Motor neuron (in vitro differentiated cells): ENCODE results near the gene PROX2. TPM values are rescaled to one million over a fixed set of nuclear protein-coding genes. Genes with fewer than 3 reads are reported as not detected.

Source experiments
- ATAC-seq, 8 experiments: fragments of 200-7000 bp; cut with Tn5 transposase; replicated peaks in 6 of 8; 2 replicates each; pipeline ENCODE4 v1.8.0; 2021; ENCODE audit warnings: mild to moderate bottlenecking in 8 of 8, moderate library complexity in 8 of 8
- H3K27ac ChIP-seq, 2 donors: fragments of 250-450 bp; sonication (Bioruptor Pico); 2 replicates each; pipeline ENCODE4 v1.9.0; 2021; ENCODE audit warnings: antibody characterized with exemption in 2 of 2, mild to moderate bottlenecking in 2 of 2, moderate library complexity in 1 of 2
- H3K4me1 ChIP-seq, 2 donors: fragments of 250-450 bp; sonication (Bioruptor Pico); replicated peaks in 1 of 2; 2 replicates each; pipeline ENCODE4 v1.6.1; 2021; ENCODE audit warnings: antibody characterized with exemption in 2 of 2, mild to moderate bottlenecking in 2 of 2, moderate library complexity in 1 of 2
- H3K4me3 ChIP-seq, 5 donors: fragments of 250-450 bp; sonication (Bioruptor Pico); 2 replicates each; pipeline ENCODE4 v1.9.0; 2021; ENCODE audit warnings: antibody characterized with exemption in 5 of 5, mild to moderate bottlenecking in 5 of 5, moderate library complexity in 4 of 5
- WGBS, 10 experiments: fragments of 450-650 bp; shearing (Covaris generic); methylation state at CpG; one replicate each; pipeline ENCODE4 v1.0.0; 2022; 5-methylcytosine and 5-hydroxymethylcytosine counted together
- in situ Hi-C, 9 experiments: fragments of 400-800 bp; cut with MboI; loops; one replicate each; pipeline ENCODE4 v1.15.0; 2021; ENCODE audit warnings: low sequenced_read_pairs in 9 of 9, low pct_unique_long_range_greater_than_20kb in 2 of 9; ENCODE audit not compliant: unreplicated experiment in 9 of 9
- total RNA-seq, 8 experiments: library from RNA; unstranded; fragments of 300-600 nt; gene quantifications; 2 replicates each; pipeline versions ENCODE4 v1.2.3 to v1.2.4, GENCODE V29; 2022

The PROX2 gene
- total RNA-seq, 8 experiments from 2014 or later, result 0.29 to 2.4 (median 0.90) TPM

DNA sequence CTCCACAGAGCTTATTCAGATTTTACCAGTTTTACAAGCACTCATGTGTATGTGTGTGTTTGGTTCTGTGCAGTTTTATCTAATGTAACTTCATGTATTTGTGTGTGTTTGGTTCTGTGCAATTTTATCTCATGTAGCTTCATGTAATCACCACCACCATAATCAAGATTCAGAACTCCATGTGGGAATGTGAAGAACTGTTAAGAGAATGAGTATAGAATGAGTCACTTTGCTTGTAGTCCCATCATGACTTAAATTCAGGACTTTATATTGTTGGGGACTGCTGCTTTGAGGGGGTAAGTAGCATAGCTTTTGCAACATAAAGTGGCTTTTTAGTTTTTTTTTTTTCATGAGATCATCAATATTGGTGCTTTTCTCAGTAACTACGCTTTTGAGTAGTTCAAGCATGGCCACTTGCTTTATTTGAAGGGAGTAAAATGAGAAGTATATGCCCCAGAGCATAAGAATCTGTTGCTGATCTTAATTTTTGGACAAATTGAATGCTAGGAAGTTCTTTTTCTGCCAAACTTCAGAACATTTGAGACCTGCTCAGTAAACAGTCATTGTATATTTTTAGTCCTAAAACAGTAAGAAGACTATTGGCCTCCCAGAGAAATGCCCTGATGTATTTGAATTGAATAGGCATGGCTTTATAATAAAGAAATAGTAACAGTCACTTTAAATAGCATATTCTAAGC lies 28.8 kb downstream of the PROX2 start:
- no peaks in the 10 kb centered on the region for H3K4me1 ChIP-seq
- ATAC-seq, result peak in 1 of 8 experiments; percentile 8
- no peak overlapping the region for H3K4me3 ChIP-seq
- H3K27ac ChIP-seq, result no peak overlapping the region
- WGBS, 10 experiments, result 56 to 100% (median 80%) methylated on average over 1 of the region's 1 CpG; no CpG with 5 or more reads in 3 of the 10 experiments
- in situ Hi-C loops, result no loop called here

DNA sequence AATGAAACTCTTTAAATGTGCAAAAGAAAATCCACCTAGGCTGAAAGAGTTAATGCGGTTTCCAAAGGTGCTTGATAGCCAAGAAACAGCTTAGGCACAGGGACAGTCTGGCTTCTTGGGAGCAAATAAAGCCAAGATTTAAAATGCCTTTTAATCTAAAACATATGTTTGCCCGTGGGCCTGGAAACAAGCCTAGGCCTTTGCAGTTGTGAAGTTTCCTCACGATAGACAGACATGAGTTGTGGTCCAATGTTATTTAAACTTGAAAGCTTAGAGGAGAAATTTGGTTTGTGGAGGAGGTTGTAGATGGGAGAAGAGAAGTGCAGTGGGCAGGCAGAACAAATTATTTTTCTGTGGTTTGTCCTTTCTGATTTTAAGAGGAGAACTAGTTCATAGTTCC lies 29.8 kb downstream of the PROX2 start:
- WGBS, 10 experiments, result 0 to 86% (median 80%) methylated on average over 1 to 3 of the region's 3 CpGs; no CpG with 5 or more reads in 1 of the 10 experiments
- no peak overlapping the region for H3K4me3 ChIP-seq
- ATAC-seq, result peak in 3 of 8 experiments; percentile 26 to 80 (median 54)
- in situ Hi-C loops, result no loop called here
- H3K4me1 ChIP-seq, result no peaks in the 10 kb centered on the region
- H3K27ac ChIP-seq, result no peak overlapping the region

DNA sequence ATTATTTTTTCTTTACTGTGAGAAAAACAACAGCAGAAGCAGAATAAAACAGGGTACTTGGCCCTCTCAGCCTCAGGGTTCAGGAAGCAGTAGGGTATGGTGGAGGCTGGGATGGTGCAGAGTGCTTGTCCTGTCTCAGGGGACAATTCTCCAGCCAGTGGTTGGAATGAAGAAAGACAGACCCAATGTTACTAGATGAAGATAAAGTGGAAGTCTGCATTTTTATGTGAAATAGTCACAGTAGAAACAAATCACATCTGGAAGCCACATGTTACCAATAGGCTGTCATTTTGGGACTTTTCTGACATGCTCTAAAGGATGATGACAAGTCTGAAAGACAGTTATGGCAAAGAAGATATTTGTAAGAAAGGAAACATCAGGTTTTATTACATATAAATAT lies 32.3 kb downstream of the PROX2 start:
- no peak overlapping the region for H3K4me3 ChIP-seq
- H3K4me1 ChIP-seq, result no peaks in the 10 kb centered on the region
- no peak overlapping the region for H3K27ac ChIP-seq
- ATAC-seq, result peak in 3 of 8 experiments; percentile 74 to 93 (median 82)
- in situ Hi-C loops, result no loop called here

DNA sequence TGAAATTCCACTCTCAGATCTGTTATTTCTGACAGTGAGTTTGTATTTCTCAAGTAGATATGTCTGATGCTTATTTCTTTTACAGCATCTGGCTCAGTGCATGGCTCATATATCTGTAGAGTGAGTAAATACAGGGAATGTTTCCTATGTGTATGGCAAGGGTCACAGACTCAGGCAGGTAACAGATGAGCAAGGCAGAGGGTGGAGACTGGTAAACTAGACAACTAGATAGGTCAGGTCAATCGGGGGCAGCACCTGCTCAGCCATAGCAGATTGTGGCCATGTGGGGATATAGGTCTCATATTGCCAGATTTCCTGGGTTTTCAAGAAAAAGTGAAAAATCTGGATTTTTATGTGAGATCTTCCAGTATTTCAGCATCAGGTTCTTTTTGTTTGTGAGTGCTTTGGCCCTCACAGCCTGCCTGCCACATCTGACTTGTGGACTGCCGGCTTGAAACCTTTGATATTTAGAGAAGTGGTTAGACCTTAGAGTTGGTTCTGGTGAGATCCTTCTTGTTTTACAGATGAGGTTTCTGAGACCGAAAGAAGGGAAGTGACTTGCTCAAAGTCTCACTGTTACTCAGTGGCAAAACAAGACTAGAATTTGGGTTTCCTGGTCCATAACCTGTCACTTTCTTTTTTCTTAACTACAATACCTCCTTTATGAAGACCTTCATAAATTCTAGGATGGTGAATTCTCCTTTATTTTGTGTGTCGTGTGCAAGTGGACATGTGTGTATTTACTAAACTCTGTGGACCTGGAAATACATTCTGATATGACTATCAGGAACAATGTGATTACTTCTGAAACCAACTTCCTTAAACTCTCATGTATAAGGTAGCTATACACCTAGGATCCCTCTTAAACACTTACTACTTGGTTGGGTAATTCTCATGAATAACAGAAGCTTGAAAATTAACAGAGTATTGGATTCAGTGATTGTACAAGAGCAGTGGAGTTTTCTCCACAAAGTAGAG lies 34.4 kb downstream of the PROX2 start:
- WGBS, 10 experiments, result 80 to 100% (median 93%) methylated on average over 1 to 4 of the region's 4 CpGs; no CpG with 5 or more reads in 1 of the 10 experiments
- no peak for ATAC-seq
- Histone ChIP-seq H3K27ac (no peak overlapping the region), H3K4me3 (no peak overlapping the region), H3K4me1 (no peaks in the 10 kb centered on the region)
- in situ Hi-C loops, result no loop called here

DNA sequence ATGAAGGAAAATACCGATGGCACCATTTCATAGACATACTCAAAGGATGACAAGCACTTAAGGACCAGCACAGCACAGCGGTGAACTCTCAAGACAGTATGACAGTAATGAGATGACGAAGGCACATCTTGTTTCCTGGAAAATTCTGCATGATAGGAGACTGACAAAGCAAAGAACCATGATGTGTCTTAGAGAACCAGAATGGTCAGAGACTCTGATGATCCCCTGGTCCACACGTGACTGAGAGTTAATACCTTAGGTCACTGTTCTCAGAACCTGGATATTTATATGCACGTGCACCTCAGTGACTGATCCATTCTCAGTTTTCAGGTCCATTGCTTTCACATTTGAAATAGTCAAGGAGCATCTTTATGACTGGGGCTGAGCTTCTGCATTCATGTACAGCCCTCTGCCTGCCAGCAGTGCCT lies 35.3 kb downstream of the PROX2 start:
- H3K4me3 ChIP-seq, result no peak overlapping the region
- 29 to 100% (median 80%) methylated on average over 1 to 5 of the region's 5 CpGs; no CpG with 5 or more reads in 1 of the 10 experiments for WGBS, 10 experiments
- no peak for ATAC-seq
- no peak overlapping the region for H3K27ac ChIP-seq
- no peaks in the 10 kb centered on the region for H3K4me1 ChIP-seq
- in situ Hi-C loops, result no loop called here

DNA sequence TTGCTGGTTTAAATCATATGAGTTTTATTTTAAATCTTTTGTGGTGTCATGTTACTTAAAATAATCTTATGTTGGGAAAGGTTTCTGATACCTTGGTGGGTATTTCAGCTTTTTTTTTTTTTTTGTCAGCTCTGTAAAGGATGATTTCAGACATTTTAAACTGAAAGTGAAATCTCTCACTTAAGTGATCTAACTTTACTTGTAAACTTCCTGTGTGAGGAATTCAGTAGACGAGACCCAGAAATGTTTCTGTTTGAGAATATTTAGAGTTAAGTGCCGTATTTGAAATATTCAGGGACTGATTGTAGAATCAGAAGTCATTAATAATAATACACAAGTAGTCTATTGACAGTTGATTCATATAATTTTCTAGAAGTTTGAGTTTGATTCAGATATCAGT lies 37.8 kb downstream of the PROX2 start:
- in situ Hi-C loops, result no loop called here
- WGBS, 10 experiments, result 53 to 100% (median 100%) methylated on average over 1 to 2 of the region's 2 CpGs; no CpG with 5 or more reads in 2 of the 10 experiments
- H3K4me3 ChIP-seq, result no peak overlapping the region
- H3K4me1 ChIP-seq, result no peaks in the 10 kb centered on the region
- H3K27ac ChIP-seq, result no peak overlapping the region
- ATAC-seq, result no peak

DNA sequence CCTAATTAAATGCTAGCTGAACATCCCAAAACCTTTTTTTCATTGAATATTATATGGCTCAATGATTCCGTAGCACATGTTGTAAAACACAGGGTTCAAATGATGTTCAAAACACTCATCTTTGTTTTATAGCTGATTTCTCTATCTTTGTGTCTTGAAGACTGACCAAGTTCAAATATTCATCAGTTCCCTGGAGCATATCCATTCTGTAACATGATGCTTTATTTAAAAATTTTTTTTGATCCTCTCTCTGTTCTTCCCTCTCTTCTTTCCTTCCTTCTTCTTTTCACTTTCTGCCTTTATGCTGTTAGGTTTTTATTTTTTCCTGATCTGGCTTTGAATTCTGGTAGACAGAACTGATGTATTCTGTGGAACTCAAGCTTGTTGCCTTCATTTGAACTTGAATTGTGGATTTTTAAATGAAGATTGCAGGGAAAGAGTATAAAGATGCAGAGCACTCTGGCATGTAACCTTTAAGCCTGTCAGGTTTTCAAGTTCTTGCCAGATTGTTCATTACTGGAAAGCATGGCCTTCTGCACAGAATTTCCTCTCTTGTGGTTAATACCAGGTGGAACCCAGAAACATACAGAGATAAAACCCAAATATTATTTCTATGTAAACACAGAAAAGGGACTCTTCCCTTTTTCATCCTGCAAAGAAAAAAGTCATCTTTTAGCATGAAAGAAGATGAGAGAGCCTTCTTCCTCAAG lies 39.5 kb downstream of the PROX2 start:
- Histone ChIP-seq H3K4me1 (no peaks in the 10 kb centered on the region), H3K27ac (no peak overlapping the region), H3K4me3 (no peak overlapping the region)
- WGBS, 10 experiments, result 33 to 100% (median 100%) methylated on average over 1 of the region's 1 CpG; no CpG with 5 or more reads in 1 of the 10 experiments
- peak in 3 of 8 experiments; percentile 66 to 77 (median 75) for ATAC-seq
- in situ Hi-C loops, result no loop called here

DNA sequence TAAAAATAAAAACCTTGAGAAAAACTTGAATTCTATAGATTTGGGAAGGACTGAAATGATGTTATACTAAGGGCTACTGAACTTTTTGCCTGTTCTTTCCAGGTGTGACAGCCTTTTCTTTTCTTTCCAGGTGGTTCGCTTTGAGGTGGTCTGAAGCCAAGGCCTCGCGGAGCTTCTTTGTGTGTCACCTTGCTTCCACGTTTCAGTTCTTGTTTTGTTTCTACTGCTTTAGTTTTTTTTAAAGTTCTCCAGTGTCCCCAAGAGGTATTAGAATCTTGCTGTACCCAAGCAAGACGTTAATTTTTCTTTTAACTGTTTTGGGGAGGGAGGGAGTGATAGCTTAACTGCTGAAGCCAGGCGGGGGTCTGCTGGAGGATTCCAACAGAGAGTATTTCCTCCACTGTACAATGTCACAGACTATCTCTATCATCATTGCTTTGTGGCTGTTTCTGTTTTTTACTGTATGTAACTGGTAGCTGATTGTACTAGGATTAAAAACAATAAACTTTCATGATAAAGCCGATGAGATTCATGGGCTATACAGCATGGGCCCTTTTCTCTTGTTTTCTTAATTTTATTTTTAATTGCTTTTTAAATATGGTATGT lies 40.2 kb downstream of the PROX2 start:
- in situ Hi-C loops, result no loop called here
- H3K4me1 ChIP-seq, result no peaks in the 10 kb centered on the region
- H3K4me3 ChIP-seq, result no peak overlapping the region
- no peak for ATAC-seq
- no peak overlapping the region for H3K27ac ChIP-seq
- 55 to 100% (median 90%) methylated on average over 1 to 7 of the region's 7 CpGs for WGBS, 10 experiments

DNA sequence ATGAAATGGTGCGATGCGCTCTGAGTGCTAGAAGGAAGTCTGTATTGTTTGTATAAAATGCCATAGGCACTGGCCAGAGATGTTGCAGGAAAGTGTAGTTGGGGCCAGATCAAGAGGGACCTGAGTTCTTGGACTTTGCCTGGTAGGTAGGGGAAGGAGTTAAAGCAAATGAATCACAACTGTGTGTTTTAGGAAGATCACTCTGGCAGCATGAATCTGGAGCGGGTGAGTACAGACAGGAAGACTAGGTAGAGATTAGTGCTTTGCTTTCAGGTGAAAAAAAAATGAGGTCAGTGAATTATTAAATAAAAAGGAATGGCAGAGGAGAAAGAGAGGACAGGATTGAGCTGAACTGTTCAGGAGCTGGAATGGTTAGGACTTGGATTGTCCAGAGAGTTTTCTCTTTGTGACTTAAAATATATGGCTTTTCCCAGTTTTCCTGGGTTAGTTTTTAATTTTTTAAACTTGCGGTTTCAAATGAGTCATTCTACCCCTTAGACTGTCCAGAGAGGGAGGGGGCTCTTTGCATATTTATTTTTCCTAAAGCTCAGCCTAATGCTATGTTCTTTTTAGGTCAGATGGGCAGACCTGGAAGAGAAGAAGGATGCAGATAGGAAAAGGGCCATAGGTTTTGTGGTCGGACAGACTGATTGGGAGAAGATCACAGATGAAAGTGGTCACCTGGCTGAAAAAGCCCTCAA lies 41.1 kb downstream of the PROX2 start:
- in situ Hi-C loops, result no loop called here
- 47 to 100% (median 82%) methylated on average over 1 to 5 of the region's 5 CpGs for WGBS, 10 experiments
- Histone ChIP-seq H3K27ac (no peak overlapping the region), H3K4me1 (no peaks in the 10 kb centered on the region), H3K4me3 (no peak overlapping the region)
- peak in 3 of 8 experiments; percentile 17 to 77 (median 65) for ATAC-seq

DNA sequence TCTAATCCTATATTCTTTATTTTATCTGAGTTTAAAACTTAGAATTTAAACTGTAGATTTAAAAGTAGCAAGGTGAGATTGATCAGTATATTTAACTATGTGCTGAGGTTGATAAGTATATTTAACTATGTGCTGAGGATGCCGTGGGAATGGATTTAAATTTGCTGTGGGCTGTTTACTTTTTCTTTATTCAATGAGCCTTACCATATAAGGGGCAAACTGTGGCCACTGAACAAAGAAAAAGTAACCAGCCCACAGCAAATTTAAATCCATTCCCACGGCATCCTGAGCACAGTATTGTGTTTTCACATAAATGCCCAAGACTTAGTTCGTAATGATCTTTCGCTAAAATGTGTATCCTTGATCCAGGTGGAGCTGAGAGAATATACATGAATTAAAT lies 43.1 kb downstream of the PROX2 start:
- no peak overlapping the region for H3K4me3 ChIP-seq
- H3K27ac ChIP-seq, result no peak overlapping the region
- in situ Hi-C loops, result no loop called here
- no peaks in the 10 kb centered on the region for H3K4me1 ChIP-seq
- ATAC-seq, result peak in 1 of 8 experiments; percentile 70
- 46 to 100% (median 93%) methylated on average over 1 to 4 of the region's 4 CpGs; no CpG with 5 or more reads in 1 of the 10 experiments for WGBS, 10 experiments

DNA sequence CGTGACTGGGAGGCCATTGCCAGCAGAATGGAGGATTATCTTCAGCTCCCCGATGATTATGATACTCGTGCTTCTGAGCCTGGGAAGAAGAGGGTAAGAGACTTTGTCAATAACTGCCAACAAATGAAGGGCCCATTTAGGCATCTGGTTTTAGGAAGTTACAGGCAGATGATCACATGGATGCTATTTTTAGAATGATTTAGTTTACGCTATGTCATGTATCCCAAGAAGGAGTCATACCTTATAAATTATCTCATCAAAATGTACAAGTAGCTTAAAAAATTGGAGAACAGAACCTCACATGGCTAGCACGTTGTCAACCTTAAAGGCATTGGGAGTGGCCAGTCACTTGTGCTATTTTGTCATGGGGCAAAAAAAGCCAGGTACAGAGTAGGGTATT lies 46.7 kb downstream of the PROX2 start:
- WGBS, 10 experiments, result 40 to 100% (median 94%) methylated on average over 1 to 5 of the region's 5 CpGs; no CpG with 5 or more reads in 1 of the 10 experiments
- Histone ChIP-seq H3K4me1 (no peaks in the 10 kb centered on the region), H3K27ac (no peak overlapping the region), H3K4me3 (no peak overlapping the region)
- ATAC-seq, result no peak
- in situ Hi-C loops, result no loop called here

DNA sequence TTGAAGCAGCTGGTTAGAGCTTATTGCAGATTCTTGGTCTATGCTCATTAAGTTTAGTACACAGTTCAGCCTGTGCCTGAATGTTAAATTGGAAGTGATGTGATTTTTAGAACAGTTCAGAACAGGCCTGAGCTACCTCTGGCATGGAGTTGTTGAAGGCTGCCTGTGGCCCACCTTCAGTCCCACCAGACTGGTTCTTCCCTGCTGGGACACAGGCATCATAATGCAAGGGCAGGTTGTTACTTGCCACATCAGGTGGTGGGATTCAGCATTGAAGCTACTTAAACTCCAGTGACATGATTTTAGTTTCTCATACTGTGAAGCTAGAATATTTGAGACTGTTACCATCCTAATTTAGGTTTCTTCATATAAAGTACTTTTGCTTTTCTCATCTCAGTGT lies 49.4 kb downstream of the PROX2 start:
- in situ Hi-C loops, result no loop called here
- H3K4me3 ChIP-seq, result no peak overlapping the region
- ATAC-seq, result no peak
- no peaks in the 10 kb centered on the region for H3K4me1 ChIP-seq
- H3K27ac ChIP-seq, result no peak overlapping the region
